Progenitor cell of endocrine pancreas (in vitro differentiated cells): ENCODE results near the gene RSPH3. TPM values are rescaled to one million over a fixed set of nuclear protein-coding genes. Genes with fewer than 3 reads are reported as not detected.
"Not testable (repeated sequence)": the region's sequence is repeated elsewhere in the genome, so short reads cannot be mapped to it uniquely, and the experiment has no call there.

ENCODE experiments used
- DNase-seq: peaks from one replicate; pipeline ENCODE4 v3.0.0; 2021; ENCODE audit warnings: low spot score; ENCODE audit not compliant: unreplicated experiment
- H3K27ac Mint-ChIP-seq: 2 replicates; pipeline ENCODE4 v1.8.0; 2021; ENCODE audit warnings: mild to moderate bottlenecking, moderate library complexity, mixed read lengths
- H3K27me3 Mint-ChIP-seq: 2 replicates; pipeline ENCODE4 v1.8.0; 2021; ENCODE audit warnings: mixed read lengths
- H3K36me3 Mint-ChIP-seq: 2 replicates; pipeline ENCODE4 v1.8.0; 2022; ENCODE audit warnings: mixed read lengths; ENCODE audit not compliant: insufficient read depth
- H3K4me1 Mint-ChIP-seq: 2 replicates; pipeline ENCODE4 v1.8.0; 2021; ENCODE audit warnings: low read depth, mixed read lengths
- H3K4me3 Mint-ChIP-seq: 2 replicates; pipeline ENCODE4 v1.8.0; 2021; ENCODE audit warnings: low read depth, mild to moderate bottlenecking, moderate library complexity, mixed read lengths
- H3K9me3 Mint-ChIP-seq: 2 replicates; pipeline ENCODE4 v1.8.0; 2021; ENCODE audit warnings: low read depth, mixed read lengths
- total RNA-seq: library from RNA; stranded (reverse); gene quantifications from 2 replicates; pipeline ENCODE4 v1.2.1, GENCODE V29; 2021
- TF ChIP-seq, protein P1 (sequence below): fragments of 200-600 bp; sonication (generic); IDR thresholded peaks from one replicate; pipeline ENCODE4 v1.5.0; 2021; ENCODE audit warnings: antibody characterized with exemption, mild to moderate bottlenecking; ENCODE audit not compliant: unreplicated experiment

The RSPH3 gene
- total RNA-seq, 1 donor from 2014 or later: 10.5 TPM

DNA sequence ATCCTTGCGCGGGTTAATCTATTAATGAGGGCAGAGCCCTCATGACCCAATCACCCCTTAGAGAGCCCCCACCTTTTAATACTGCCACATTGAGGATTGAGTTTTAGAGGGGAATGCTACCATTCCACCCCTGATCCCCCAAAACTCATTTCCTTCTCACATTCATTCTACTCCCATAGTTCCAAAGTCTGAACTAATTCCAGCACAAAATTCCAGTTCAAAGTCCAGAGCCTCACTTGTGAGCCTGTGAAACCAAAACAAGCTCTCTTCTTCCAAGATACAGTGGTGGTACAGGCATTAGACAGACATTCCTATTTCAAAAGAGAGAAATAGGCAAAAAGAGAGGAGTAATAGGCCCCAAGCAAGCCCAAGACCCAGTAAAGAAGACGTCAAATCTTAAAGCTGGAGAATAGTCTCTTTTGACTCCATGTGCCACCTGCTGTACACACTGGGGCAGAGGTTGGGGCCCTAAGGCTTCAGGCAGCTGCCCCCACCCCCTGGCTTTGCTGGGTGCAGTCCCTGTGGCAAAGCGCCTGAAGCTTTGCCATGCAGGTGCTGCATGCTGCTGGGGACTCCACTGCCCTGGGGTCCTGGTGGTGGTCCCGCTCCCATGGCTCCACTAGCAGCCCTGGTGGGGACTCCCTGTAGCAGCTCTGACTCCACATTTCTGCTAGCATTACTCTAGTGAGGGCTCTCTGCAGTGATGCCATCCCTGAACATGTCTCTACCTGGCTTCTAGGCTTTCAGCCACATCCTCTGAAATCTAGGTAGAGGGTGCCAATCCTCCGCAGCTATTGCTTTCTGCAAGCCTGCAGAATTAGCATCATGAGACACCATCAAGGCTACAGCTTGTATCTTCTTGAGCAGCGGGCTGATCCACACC lies 41.3 kb downstream of the RSPH3 start:
- TF ChIP-seq, protein P1, sequence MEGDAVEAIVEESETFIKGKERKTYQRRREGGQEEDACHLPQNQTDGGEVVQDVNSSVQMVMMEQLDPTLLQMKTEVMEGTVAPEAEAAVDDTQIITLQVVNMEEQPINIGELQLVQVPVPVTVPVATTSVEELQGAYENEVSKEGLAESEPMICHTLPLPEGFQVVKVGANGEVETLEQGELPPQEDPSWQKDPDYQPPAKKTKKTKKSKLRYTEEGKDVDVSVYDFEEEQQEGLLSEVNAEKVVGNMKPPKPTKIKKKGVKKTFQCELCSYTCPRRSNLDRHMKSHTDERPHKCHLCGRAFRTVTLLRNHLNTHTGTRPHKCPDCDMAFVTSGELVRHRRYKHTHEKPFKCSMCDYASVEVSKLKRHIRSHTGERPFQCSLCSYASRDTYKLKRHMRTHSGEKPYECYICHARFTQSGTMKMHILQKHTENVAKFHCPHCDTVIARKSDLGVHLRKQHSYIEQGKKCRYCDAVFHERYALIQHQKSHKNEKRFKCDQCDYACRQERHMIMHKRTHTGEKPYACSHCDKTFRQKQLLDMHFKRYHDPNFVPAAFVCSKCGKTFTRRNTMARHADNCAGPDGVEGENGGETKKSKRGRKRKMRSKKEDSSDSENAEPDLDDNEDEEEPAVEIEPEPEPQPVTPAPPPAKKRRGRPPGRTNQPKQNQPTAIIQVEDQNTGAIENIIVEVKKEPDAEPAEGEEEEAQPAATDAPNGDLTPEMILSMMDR: no peak
- Mint-ChIP-seq H3K4me3 (no peak overlapping the region), H3K4me1 (peaks cover 5% of the 10 kb centered on the region), H3K27me3 (no peaks in the 10 kb centered on the region), H3K27ac (no peak overlapping the region), H3K9me3 (no peaks in the 10 kb centered on the region), H3K36me3 (peaks cover 27% of the 10 kb centered on the region)
- no peak for DNase-seq

DNA sequence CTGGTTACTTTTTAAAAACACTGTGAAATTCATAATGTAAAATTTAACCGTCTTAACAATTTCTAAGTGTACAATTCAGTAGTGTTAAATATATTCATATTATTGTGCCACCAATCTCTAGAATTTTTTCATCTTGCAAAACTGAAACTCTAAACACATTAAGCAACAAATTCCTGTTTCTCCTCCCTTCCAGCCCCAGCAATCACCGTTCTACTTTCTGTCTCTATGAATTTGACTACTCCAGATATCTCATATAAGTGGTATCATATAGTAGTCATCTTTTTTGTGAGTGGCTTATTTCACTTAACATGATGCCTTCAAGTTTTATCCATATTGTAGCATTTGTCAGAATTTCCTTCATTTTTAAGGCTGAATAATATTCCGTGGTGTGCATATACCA lies 44.7 kb downstream of the RSPH3 start:
- Mint-ChIP-seq H3K27me3 (no peaks in the 10 kb centered on the region), H3K36me3 (peaks cover 19% of the 10 kb centered on the region), H3K9me3 (no peaks in the 10 kb centered on the region), H3K4me1 (peaks cover 5% of the 10 kb centered on the region), H3K27ac (no peak overlapping the region), H3K4me3 (no peak overlapping the region)
- TF ChIP-seq, protein P1: no peak
- no peak for DNase-seq

DNA sequence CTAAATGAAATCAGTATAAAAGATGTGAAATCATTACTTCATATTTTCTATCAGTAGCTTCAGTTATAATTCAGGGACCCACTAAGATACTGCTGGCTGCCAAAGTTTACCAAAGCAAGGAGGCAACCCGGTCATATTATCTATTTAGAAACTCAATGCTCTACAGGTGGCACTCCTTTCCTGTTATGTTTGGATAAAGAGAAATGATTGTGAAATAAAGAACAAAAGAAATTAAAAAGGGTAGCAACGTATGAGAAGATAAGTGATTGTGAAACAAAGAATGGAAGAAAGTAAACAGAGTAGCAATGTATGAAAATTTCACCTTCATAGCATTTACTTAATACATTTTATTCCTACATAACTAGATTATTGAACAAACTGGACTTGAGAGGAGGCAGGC lies 45.2 kb downstream of the RSPH3 start:
- Mint-ChIP-seq H3K27ac (no peak overlapping the region), H3K4me3 (no peak overlapping the region), H3K9me3 (no peaks in the 10 kb centered on the region), H3K4me1 (peaks cover 5% of the 10 kb centered on the region), H3K27me3 (no peaks in the 10 kb centered on the region), H3K36me3 (peaks cover 19% of the 10 kb centered on the region)
- TF ChIP-seq, protein P1: no peak
- no peak for DNase-seq

DNA sequence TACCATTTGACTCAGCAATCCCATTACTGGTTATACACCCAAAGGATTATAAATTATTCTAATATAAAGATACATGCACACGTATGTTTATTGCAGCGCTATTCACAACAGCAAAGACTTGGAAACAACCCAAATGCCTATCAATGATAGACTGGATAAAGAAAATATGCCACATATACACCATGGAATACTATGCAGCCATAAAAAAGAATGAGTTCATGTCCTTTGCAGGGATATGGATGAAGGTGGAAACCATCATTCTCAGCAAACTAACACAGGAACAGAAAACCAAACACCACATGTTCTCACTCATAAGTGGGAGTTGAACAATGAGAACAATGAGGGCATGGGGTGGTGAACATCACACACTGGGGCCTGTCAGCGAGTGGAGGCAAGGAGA lies 48.0 kb downstream of the RSPH3 start:
- H3K27me3 Mint-ChIP-seq, H3K4me3 Mint-ChIP-seq, DNase-seq: not testable (repeated sequence)

DNA sequence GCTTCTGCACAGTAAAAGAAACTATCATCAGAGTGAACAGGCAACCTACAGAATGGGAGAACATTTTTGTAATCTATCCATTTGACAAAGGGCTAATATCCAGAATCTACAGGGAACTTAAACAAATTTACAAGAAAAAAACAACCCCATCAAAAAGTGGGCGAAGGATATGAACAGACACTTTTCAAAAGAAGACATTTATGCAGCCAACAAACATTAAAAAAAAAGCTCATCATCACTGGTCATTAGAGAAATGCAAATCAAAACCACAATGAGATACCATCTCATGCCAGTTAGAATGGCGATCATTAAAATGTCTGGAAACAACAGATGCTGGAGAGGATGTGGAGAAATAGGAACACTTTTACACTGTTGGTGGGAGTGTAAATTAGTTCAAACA lies 48.4 kb downstream of the RSPH3 start:
- H3K36me3 Mint-ChIP-seq: peaks cover 16% of the 10 kb centered on the region
- H3K4me1 Mint-ChIP-seq, H3K4me3 Mint-ChIP-seq, DNase-seq, H3K27ac Mint-ChIP-seq, H3K27me3 Mint-ChIP-seq, H3K9me3 Mint-ChIP-seq: not testable (repeated sequence)

More for the DNA sequence above, 48.0 kb downstream of the RSPH3 start:
- peaks cover 19% of the 10 kb centered on the region for H3K36me3 Mint-ChIP-seq
- H3K4me1 Mint-ChIP-seq, H3K27ac Mint-ChIP-seq, H3K9me3 Mint-ChIP-seq: not testable (repeated sequence)

DNA sequence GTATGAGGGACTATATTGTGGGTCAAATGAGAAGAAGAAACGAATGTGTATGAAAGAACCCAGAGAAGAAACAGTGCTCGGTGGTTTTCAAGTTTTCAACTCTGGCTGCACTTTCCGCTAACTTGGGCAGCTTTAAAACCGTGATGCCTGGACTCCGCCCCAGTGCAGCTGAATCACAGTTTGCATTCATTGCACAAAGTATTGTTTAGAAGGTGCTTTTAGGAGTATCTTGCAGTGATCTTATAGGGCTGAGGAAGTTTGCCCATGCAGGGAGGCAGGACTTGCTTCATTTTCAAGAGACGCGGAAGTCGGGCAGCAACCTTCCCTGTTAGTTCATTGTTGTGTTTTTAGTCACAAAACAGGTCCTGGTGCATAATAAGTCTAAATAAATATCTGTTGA lies 52.7 kb downstream of the RSPH3 start:
- no peaks in the 10 kb centered on the region for H3K27me3 Mint-ChIP-seq

More for the DNA sequence above, 52.7 kb downstream of the RSPH3 start:
- H3K9me3 Mint-ChIP-seq: peaks cover 8% of the 10 kb centered on the region
- H3K27ac Mint-ChIP-seq: no peak overlapping the region
- TF ChIP-seq, protein P1: no peak
- H3K36me3 Mint-ChIP-seq: peaks cover 13% of the 10 kb centered on the region
- H3K4me3 Mint-ChIP-seq: no peak overlapping the region
- H3K4me1 Mint-ChIP-seq: peaks cover 4% of the 10 kb centered on the region
- DNase-seq: no peak
